ENCODE results near the gene CERK. TPM values are rescaled to one million over a fixed set of nuclear protein-coding genes. Genes with fewer than 3 reads are reported as not detected.

Gene CERK
- polyA plus RNA-seq, 1 donor from 2014 or later = 57.4 TPM

DNA sequence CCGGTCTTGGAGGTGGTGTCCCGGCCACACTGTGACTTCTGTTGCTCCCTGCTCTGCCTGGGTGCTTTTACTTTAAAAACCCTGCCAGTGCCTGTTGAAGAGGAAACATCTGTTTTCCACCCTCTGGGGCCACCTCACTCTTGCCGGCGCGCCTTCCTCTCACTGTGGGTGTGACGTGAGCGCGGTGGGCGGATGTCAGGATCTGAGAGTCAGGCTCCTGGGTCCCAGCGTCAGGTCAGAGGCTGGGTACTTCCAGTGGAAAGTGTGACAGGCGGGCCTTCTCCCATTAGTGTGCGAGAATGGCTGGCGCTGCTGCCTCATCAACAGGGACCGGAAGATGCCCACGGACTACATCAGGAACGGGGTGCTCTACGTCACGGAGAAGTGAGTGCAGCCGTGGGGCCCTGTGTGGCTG lies 63.7 kb downstream of the CERK start:
- no peak overlapping the region for H3K9ac ChIP-seq (ENCODE audit: low read length)
- H3F3A ChIP-seq (ENCODE audit: insufficient read depth, low read length, poor library complexity, severe bottlenecking) = no peaks in the 10 kb centered on the region
- no peaks in the 10 kb centered on the region for H4K20me1 ChIP-seq (ENCODE audit: insufficient read depth)
- TF ChIP-seq, protein P1, sequence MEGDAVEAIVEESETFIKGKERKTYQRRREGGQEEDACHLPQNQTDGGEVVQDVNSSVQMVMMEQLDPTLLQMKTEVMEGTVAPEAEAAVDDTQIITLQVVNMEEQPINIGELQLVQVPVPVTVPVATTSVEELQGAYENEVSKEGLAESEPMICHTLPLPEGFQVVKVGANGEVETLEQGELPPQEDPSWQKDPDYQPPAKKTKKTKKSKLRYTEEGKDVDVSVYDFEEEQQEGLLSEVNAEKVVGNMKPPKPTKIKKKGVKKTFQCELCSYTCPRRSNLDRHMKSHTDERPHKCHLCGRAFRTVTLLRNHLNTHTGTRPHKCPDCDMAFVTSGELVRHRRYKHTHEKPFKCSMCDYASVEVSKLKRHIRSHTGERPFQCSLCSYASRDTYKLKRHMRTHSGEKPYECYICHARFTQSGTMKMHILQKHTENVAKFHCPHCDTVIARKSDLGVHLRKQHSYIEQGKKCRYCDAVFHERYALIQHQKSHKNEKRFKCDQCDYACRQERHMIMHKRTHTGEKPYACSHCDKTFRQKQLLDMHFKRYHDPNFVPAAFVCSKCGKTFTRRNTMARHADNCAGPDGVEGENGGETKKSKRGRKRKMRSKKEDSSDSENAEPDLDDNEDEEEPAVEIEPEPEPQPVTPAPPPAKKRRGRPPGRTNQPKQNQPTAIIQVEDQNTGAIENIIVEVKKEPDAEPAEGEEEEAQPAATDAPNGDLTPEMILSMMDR (IDR thresholded peaks at IDR 0.05; ENCODE audit: poor library complexity, severe bottlenecking) = no peak
- TF ChIP-seq RAD21 (conservative IDR thresholded peaks at IDR 0.05) (no peak), MXI1 (conservative IDR thresholded peaks at IDR 0.05; ENCODE audit: poor library complexity, severe bottlenecking) (no peak), SMC3 (conservative IDR thresholded peaks at IDR 0.05; ENCODE audit: poor library complexity) (no peak), EZH2 (IDR thresholded peaks at IDR 0.05; ENCODE audit: borderline replicate concordance, insufficient read depth, low read length, poor library complexity, severe bottlenecking) (no peak), TAF1 (IDR thresholded peaks at IDR 0.05; ENCODE audit: low read depth) (no peak), POLR2AphosphoS5 (IDR thresholded peaks at IDR 0.05) (no peak), EP300 (conservative IDR thresholded peaks at IDR 0.05; ENCODE audit: poor library complexity, severe bottlenecking) (no peak)
- TF ChIP-seq, protein P2, sequence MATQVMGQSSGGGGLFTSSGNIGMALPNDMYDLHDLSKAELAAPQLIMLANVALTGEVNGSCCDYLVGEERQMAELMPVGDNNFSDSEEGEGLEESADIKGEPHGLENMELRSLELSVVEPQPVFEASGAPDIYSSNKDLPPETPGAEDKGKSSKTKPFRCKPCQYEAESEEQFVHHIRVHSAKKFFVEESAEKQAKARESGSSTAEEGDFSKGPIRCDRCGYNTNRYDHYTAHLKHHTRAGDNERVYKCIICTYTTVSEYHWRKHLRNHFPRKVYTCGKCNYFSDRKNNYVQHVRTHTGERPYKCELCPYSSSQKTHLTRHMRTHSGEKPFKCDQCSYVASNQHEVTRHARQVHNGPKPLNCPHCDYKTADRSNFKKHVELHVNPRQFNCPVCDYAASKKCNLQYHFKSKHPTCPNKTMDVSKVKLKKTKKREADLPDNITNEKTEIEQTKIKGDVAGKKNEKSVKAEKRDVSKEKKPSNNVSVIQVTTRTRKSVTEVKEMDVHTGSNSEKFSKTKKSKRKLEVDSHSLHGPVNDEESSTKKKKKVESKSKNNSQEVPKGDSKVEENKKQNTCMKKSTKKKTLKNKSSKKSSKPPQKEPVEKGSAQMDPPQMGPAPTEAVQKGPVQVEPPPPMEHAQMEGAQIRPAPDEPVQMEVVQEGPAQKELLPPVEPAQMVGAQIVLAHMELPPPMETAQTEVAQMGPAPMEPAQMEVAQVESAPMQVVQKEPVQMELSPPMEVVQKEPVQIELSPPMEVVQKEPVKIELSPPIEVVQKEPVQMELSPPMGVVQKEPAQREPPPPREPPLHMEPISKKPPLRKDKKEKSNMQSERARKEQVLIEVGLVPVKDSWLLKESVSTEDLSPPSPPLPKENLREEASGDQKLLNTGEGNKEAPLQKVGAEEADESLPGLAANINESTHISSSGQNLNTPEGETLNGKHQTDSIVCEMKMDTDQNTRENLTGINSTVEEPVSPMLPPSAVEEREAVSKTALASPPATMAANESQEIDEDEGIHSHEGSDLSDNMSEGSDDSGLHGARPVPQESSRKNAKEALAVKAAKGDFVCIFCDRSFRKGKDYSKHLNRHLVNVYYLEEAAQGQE (IDR thresholded peaks at IDR 0.05; ENCODE audit: borderline replicate concordance) = no peak
- no peak overlapping the region for H3K4me3 ChIP-seq (ENCODE audit: low read length)
- no peak overlapping the region for H3K4me2 ChIP-seq (ENCODE audit: low read length)
- H3K9me3 ChIP-seq (ENCODE audit: low read length) = no peaks in the 10 kb centered on the region
- no peaks in the 10 kb centered on the region for H3K79me2 ChIP-seq (replicated peaks; ENCODE audit: insufficient read depth, low read length)
- no peak overlapping the region for H3K27ac ChIP-seq (ENCODE audit: low read length)
- H3K36me3 ChIP-seq (ENCODE audit: insufficient read depth, low read length) = no peaks in the 10 kb centered on the region
- no peaks in the 10 kb centered on the region for H3K9me2 ChIP-seq (ENCODE audit: insufficient read depth, low read length)
- H2AFZ ChIP-seq (ENCODE audit: low read depth, low read length) = no peak overlapping the region
- H3K27me3 ChIP-seq (ENCODE audit: insufficient read depth, low read depth, low read length) = no peaks in the 10 kb centered on the region

DNA sequence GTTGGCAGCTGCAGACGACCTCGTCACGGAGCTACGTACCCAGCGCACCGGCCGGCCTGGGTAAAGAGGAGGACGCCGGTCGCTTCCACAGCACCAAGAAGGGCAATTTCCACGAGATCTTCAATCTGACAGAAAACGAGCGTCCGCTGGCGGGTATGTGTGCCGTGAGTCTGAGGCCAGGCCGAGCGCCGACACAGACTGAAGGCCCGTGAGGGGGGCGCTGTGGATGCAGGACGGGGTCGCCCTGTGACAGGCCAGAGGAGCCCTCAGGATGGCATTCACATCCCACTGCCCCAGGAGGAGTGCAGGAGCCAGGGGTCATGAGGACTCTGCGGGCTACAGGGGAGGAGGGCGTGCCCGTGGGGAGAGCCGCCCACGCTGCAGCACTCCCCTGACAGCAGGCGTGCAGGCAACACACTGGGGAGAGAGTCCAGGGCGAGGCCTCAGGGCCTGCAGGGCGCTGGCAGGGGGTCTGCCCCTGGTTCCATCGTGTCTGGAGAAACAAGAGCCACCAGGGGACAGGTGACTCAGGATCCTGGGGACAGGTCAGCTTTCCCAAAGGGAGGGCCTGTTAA lies 64.3 kb downstream of the CERK start:
- H3K79me2 ChIP-seq (replicated peaks; ENCODE audit: insufficient read depth, low read length) = no peaks in the 10 kb centered on the region
- no peaks in the 10 kb centered on the region for H3K9me3 ChIP-seq (ENCODE audit: low read length)
- H4K20me1 ChIP-seq (ENCODE audit: insufficient read depth) = no peaks in the 10 kb centered on the region
- no peak overlapping the region for H2AFZ ChIP-seq (ENCODE audit: low read depth, low read length)
- no peaks in the 10 kb centered on the region for H3K36me3 ChIP-seq (ENCODE audit: insufficient read depth, low read length)
- no peak for TF ChIP-seq POLR2AphosphoS5 (IDR thresholded peaks at IDR 0.05)
- TF ChIP-seq, protein P1 (IDR thresholded peaks at IDR 0.05; ENCODE audit: poor library complexity, severe bottlenecking) = no peak
- TF ChIP-seq EZH2 (IDR thresholded peaks at IDR 0.05; ENCODE audit: borderline replicate concordance, insufficient read depth, low read length, poor library complexity, severe bottlenecking) = no peak
- TF ChIP-seq, protein P2 (IDR thresholded peaks at IDR 0.05; ENCODE audit: borderline replicate concordance) = no peak
- TF ChIP-seq MXI1 (conservative IDR thresholded peaks at IDR 0.05; ENCODE audit: poor library complexity, severe bottlenecking) = no peak
- TF ChIP-seq EP300 (conservative IDR thresholded peaks at IDR 0.05; ENCODE audit: poor library complexity, severe bottlenecking) = no peak
- no peak for TF ChIP-seq SMC3 (conservative IDR thresholded peaks at IDR 0.05; ENCODE audit: poor library complexity)
- TF ChIP-seq RAD21 (conservative IDR thresholded peaks at IDR 0.05) = no peak
- no peak for TF ChIP-seq TAF1 (IDR thresholded peaks at IDR 0.05; ENCODE audit: low read depth)
- no peaks in the 10 kb centered on the region for H3K27me3 ChIP-seq (ENCODE audit: insufficient read depth, low read depth, low read length)
- H3K4me3 ChIP-seq (ENCODE audit: low read length) = no peak overlapping the region
- H3F3A ChIP-seq (ENCODE audit: insufficient read depth, low read length, poor library complexity, severe bottlenecking) = no peaks in the 10 kb centered on the region
- no peaks in the 10 kb centered on the region for H3K9me2 ChIP-seq (ENCODE audit: insufficient read depth, low read length)
- no peak overlapping the region for H3K9ac ChIP-seq (ENCODE audit: low read length)
- no peak overlapping the region for H3K27ac ChIP-seq (ENCODE audit: low read length)
- H3K4me2 ChIP-seq (ENCODE audit: low read length) = no peak overlapping the region
